HG03039 (cell line): ENCODE data around the gene SPA17.

Experiments used
- ATAC-seq: cut with Tn5 transposase; IDR thresholded peaks from one replicate; pipeline ENCODE4 v1.9.1; 2021; ENCODE audit warnings: mild to moderate bottlenecking, moderate library complexity; ENCODE audit not compliant: unreplicated experiment

SPA17 gene

DNA sequence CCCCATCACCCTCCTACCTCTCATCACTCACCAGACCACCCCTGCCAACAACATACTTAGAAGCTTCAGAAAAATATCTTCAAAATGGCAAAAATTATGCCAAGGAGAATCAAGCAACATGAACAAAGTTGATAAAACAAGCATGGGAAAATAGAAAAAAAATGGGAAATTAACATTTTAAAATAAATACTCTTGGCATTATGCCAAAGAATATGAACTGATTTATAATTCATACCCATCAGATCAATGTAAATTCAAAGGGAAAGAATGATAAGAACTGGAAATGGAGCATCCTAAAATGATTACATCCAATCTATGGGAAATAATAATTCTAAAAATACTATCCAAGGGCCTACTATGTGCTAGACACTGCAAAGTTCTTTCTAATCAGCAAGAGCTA is 12.2 kb upstream of the SPA17 start:
- no peak for ATAC-seq

DNA sequence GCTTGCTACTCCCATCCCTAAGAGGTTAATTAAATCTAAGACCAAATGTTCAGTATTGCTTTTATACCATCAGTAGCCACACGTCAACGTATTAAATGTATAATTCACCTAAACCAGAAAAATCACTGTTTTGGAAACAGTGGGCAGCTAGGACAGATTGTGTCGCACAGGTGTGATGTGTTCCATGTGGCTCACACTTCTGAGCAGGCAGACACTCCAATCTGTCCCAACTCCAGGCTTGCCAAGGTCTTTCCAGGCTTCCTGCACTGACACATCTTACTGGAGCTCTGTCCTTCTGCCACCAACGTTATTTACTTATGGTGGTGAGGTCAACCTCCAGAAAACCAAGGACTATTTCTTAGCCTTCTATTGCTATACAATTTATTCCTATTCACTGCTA is 11.6 kb upstream of the SPA17 start:
- no peak for ATAC-seq

GRCh38 chr11:124663861-124664260 is 9.8 kb upstream of the SPA17 start:
- ATAC-seq = no peak

GRCh38 chr11:124667601-124668000 is 6.1 kb upstream of the SPA17 start:
- ATAC-seq = no peak

GRCh38 chr11:124669193-124669592 is 4.5 kb upstream of the SPA17 start:
- ATAC-seq = peak; percentile 33

GRCh38 chr11:124670732-124671131 is 3.0 kb upstream of the SPA17 start:
- no peak for ATAC-seq

GRCh38 chr11:124672536-124673215 is 1.0 kb upstream of the SPA17 start:
- ATAC-seq = no peak

GRCh38 chr11:124674168-124674517 is 439 bp downstream of the SPA17 start:
- no peak for ATAC-seq

DNA sequence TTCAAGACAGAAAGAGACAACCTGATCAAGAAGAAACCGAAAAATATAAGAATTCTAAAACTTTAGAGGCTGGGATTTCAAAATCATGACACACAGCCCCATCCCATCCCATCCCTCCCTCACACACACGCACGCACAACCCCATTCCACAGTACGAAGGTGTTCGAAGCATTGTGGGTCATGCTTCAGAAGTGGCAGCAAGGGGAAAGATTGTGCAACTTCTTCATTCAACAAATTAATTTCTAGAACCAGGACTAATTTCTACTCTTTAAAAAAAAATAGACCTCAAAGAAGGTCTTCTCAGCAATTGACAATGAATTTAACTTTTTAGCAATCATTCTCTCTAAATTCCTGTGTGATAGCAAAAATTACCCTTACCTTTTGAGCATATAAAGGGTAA is 867 bp downstream of the SPA17 start:
- ATAC-seq = no peak

DNA sequence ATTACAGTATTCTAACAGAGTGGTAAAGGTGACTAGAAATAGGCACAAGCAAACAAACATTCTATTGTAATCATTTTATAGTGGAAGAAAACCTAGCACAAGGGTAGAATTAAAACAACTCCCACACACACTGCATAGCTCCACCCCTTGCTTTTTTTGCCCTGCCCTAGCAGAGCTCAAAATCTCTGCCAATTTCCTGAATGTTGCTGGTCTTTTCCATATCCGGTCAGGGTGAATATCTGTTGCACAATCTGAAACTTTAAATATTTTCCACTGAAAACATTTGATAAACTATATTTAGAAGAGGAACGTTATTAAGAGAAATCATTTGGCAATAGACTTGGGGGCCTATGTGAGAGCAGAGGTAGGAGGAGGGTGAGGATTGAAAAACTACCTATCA is 2.7 kb downstream of the SPA17 start:
- ATAC-seq = no peak

- no peak for ATAC-seq
Measured at GRCh38 chr11:124678416-124678815, 4.7 kb downstream of the SPA17 start.

GRCh38 chr11:124681421-124681820 is 7.7 kb downstream of the SPA17 start:
- no peak for ATAC-seq

DNA sequence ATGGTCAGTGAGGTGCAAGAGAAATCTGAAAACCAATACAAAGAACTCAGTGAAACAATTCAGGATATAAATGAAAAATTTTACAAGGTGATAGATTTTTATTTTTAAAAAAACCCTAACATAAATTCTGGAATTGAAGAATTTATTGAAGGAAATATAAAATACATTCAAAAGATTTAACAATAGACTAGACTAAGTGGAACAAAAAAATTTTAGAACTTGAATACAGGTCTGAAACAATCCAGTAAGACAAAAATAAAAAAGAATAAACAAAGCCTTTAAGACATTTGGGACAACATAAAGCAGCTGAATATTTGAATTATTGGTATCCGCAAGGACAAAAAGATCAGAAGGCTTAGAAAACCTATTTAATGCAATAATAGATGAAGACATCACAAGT is 8.7 kb downstream of the SPA17 start:
- no peak for ATAC-seq

GRCh38 chr11:124693142-124693541 is 19.4 kb downstream of the SPA17 start:
- ATAC-seq = no peak

DNA sequence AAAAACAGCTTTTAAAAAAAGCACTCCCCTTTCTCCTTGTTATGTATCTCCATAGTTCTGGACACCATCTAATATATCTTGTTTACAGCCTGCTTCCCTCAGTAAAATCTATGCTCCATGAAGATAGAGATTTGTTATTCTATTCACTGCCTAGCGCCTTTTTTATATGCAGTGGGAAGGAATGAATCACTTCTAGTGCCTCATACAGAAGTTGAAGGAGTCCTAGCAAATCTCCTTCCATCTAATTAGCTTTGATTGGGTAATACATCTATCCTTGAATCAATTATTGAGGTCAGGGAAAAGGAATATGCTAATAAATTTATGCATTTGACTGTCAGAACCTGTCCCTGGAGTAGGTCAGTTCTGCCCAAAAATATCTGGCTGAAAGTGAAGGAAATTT is 25.8 kb downstream of the SPA17 start:
- no peak for ATAC-seq

DNA sequence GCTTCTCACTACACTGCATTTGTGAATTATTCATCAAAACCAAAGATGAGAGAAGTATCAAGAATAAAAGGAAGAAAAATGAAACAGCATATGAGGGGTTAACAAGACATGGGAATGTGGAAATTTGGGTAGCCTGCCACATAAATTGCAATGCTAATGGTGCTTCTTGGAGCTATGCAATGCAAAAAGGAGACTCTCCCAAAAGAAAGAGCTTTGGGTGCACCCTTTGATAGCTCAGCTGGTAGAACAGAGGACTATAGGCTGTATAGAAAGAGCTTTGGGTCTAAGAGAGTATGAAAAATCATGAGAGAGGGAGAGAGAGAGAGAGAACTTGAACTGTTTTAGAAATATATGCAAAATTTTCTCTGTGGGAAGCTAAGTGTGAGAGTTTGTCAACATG is 26.3 kb downstream of the SPA17 start:
- no peak for ATAC-seq

DNA sequence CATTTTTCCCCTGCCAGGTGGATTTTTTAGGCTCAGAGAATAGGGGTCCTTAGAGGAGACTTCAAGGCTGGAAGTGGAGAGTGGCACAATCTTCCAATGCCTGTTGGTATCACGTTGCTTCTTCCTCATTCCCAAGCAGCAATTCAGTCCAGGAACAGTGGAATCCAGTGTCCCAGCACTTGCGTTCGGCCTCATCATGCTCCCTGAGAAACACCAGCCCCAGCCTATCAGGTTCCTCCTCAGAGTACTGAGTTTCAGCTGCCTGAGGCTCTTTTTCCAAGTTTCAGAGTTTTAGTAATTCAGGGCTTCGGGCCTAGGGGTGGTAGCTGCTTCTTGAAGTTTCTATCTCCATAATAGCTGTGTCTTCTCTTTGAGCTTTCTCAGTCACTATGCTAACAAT is 34.1 kb downstream of the SPA17 start:
- ATAC-seq = no peak

DNA sequence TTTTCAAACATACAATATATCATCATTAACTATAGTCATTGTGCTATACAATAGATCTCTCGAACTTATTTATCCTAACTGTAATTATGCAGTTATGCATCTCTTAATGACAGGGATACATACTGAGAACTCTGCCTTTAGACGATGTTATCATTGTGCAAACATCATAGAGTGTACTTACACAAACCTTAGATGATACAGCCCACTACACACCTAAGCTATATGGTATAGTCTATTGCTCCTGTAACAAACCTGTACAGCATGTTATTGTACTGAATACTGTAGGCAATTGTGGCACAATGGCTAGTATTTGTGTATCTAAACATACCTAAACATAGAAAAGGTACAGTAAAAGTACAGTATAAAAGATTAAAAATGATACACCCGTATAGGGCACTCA is 38.7 kb downstream of the SPA17 start:
- ATAC-seq = no peak

DNA sequence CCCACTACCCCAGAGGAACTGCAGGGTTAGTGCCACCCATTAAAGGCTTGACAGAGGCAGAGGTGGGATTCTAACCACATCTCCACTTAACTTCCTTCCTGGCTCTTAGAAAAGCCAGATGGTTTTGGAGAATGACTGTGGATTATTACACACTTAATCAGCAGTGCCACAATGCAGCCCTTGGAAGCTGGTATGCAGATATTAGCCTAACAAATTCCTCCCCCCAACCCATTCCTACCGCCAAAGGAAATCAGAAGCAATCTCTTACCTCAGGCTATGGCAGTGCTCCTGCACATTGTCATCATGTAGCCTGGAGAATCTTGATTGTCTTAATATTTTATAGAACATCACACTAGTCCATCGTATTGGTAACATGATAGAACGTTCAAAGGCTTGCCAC is 42.9 kb downstream of the SPA17 start:
- no peak for ATAC-seq

DNA sequence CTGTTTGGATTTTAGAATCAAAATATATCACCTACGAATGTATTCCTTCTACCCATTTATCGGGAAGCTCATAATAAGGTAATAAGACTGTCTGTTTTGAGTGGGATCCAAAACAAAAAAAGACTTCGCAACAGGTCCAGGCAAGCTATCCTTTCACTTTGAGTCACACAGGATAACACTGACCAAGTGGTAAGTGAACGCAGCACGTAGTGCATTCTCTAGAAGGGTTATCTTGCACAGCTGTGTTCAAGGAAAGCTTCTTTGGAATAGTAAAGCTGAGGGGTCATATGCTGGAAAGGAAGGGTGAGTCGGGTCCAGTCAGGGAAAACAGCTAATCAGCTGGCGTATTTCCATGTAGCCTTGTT is 43.7 kb downstream of the SPA17 start:
- ATAC-seq = no peak

DNA sequence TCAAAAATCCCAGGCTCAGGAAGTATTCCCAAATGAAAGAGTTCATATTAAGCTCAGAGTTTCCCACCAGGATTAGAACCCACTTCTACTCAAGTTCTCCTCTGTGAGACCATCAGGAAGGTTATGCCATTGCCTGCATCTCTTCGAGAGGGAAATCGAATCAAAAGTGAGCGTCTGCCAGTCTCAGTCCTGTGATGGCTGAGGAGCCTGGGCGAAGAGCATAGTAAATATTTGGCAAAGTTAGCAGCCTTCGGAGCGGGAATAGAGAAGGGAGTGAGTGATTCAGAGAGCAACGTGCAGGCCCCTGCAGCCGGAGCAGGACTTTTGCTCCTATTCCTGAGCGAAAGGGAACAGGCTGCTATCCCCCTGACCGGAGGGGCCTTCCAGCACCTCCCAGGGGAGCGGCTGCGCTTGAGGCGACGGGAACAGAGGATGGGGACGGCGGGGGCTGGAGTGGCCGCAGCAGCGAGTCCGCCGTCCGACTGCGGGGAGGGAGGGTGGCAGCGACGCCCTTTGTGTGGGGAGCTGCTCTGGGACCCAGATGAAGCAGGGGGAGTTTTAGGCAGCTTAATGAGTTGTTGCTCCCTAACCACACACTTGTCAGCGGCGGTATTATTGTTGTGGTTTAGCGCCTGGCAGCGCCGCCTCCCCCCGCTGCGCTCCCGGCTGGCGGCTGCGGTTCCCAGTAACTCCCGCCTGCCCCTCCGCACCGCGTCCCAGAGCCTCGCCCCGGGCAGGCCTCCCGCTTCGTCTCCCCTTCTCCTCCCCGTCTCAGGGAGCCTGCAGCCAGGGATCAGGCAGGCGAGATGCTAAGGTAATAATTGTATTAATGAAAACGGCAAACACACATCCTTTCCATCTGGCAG is 44.3 kb downstream of the SPA17 start:
- no peak for ATAC-seq

GRCh38 chr11:124718801-124719200 is 45.1 kb downstream of the SPA17 start:
- ATAC-seq = no peak

DNA sequence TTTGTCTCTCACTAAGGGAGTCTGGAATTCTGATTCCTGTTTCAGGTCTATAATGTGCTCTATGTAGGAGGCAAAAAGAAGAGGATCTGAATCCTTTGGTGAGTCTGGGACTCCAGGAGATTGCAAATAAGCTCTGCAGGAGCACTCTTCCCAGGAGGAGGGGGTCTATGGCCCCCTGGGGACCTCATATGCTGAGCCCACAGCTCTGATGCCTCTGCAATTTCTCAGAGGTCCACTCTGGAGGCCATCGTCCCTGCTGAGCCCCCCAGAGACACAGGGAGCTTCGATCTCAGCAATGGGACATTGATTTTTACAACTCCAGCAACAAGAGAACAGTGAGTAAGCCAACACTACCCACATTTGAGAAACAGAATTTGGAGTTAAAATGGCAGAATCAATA is 45.8 kb downstream of the SPA17 start:
- ATAC-seq = no peak
